ENCODE results near the gene RBPJL. TPM values are rescaled to one million over a fixed set of nuclear protein-coding genes. Genes with fewer than 3 reads are reported as not detected.

Gene RBPJL
- total and polyA plus RNA-seq, 2 of the 13 experiments (the other 11 are each of a cell fraction or from before 2014, with no cell fraction given) = not detected

GRCh38 chr20:45338121-45339030 lies 31.7 kb downstream of the RBPJL start (continued):
- TF ChIP-seq CTCF (CRISPR knock-in tag; IDR thresholded peaks at IDR 0.05) = no peak
- TF ChIP-seq DPF2 (CRISPR knock-in tag; IDR thresholded peaks at IDR 0.05; ENCODE audit: borderline replicate concordance, low read depth) = peak; percentile 54; the same call in 1 of the 2 replicates
- no peak for TF ChIP-seq ZNF10 (CRISPR knock-in tag; IDR thresholded peaks at IDR 0.05; ENCODE audit: borderline replicate concordance, low read depth)
- TF ChIP-seq TBX2 (CRISPR knock-in tag; IDR thresholded peaks at IDR 0.05; ENCODE audit: borderline replicate concordance) = peak; percentile 78; the same call in 1 of the 2 replicates
- TF ChIP-seq WIZ (CRISPR knock-in tag; IDR thresholded peaks at IDR 0.05) = no peak; the same call in 1 of the 2 replicates
- TF ChIP-seq CBFB (CRISPR knock-in tag; IDR thresholded peaks at IDR 0.05) = 0 out of 2 replicates have a peak, but pooled peaks have one; percentile 42
- TF ChIP-seq THAP9 (CRISPR knock-in tag; IDR thresholded peaks at IDR 0.05; ENCODE audit: borderline replicate concordance) = no peak; the same call in 1 of the 2 replicates
- no peak for TF ChIP-seq ZFP36 (IDR thresholded peaks at IDR 0.05; ENCODE audit: borderline replicate concordance, low read depth, low read length, partially characterized antibody)
- peak; percentile 31; the same call in 1 of the 2 replicates for TF ChIP-seq ZNF639 (CRISPR knock-in tag; conservative IDR thresholded peaks at IDR 0.05)
- TF ChIP-seq PATZ1 (CRISPR knock-in tag; IDR thresholded peaks at IDR 0.05) = peak; percentile 87
- TF ChIP-seq FLYWCH1 (CRISPR knock-in tag; IDR thresholded peaks at IDR 0.05) = peak; percentile 72; the same call in 1 of the 2 replicates
- TF ChIP-seq ZFP37 (CRISPR knock-in tag; IDR thresholded peaks at IDR 0.05; ENCODE audit: borderline replicate concordance) = peak; percentile 73; the same call in 1 of the 2 replicates
- TF ChIP-seq HMGXB4 (CRISPR knock-in tag; IDR thresholded peaks at IDR 0.05; ENCODE audit: borderline replicate concordance in 1 of 2, low read depth in 1 of 2) = peak in 1 of 2 experiments; percentile 58; a peak in 1 of 4 replicates
- TF ChIP-seq KAT8 (CRISPR knock-in tag; IDR thresholded peaks at IDR 0.05) = peak; percentile 34; the same call in 1 of the 2 replicates
- no peak for TF ChIP-seq ZNF576 (CRISPR knock-in tag; IDR thresholded peaks at IDR 0.05)
- peak; percentile 31; the same call in 1 of the 2 replicates for TF ChIP-seq ZFX (CRISPR knock-in tag; IDR thresholded peaks at IDR 0.05; ENCODE audit: low read depth)

Data from HepG2 (cell line).